Measurements from ENCODE around the gene AHI1.

GRCh38 chr6:135434095-135434494 is 63.4 kb downstream of the AHI1 start:
- TF ChIP-seq EP300 (IDR thresholded peaks at IDR 0.05), result no peak
- TF ChIP-seq POLR2A (IDR thresholded peaks at IDR 0.05), result no peak

Data from ovary (tissue), 1 donor.